Stimulated activated naive CD8-positive, alpha-beta T cell treated with anti-CD3 and anti-CD28 coated beads, Interleukin-15, Interleukin-2, amounts not matched to agents 100 ng/mL and 50 ng/mL, for 24 hours (primary cell): ENCODE measurements around the gene DYRK1A.
"Not testable (repeated sequence)": the region's sequence is repeated elsewhere in the genome, so short reads cannot be mapped to it uniquely, and the experiment has no call there.

Experiments
- H3K27ac Mint-ChIP-seq: one replicate; pipeline ENCODE4 v1.8.0; 2021; ENCODE audit warnings: mild to moderate bottlenecking, mixed read lengths
- H3K27me3 Mint-ChIP-seq: one replicate; pipeline ENCODE4 v1.8.0; 2021; ENCODE audit warnings: mixed read lengths
- H3K36me3 Mint-ChIP-seq: one replicate; pipeline ENCODE4 v1.8.0; 2021; ENCODE audit warnings: low read depth, mixed read lengths
- H3K4me1 Mint-ChIP-seq: one replicate; pipeline ENCODE4 v1.8.0; 2021; ENCODE audit warnings: low read depth, mixed read lengths
- H3K4me3 Mint-ChIP-seq: one replicate; pipeline ENCODE4 v1.8.0; 2021; ENCODE audit warnings: mild to moderate bottlenecking, mixed read lengths
- H3K9me3 Mint-ChIP-seq: one replicate; pipeline ENCODE4 v1.8.0; 2021; ENCODE audit warnings: mixed read lengths

Gene DYRK1A

DNA sequence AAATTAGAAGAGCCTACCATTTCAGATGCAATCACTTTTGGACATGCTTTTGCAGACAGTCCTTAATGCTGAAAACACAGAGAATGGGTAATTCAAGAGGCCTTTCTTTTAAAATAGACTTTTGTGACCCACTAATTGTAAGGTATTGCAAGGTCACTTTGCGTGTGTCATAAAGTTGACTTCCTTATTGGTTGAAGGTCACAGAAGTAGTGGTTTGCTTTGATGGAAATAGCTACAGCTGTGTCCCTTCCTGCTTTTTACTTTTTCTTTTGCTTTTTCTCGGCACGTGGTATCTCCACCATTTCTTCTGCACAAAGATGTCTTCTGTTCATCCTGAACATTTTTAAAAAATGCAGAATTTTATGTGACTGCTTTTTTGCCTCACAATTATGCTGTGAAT, 146.8 kb downstream of the DYRK1A start:
- Mint-ChIP-seq H3K27me3 (no peaks in the 10 kb centered on the region), H3K27ac (no peak overlapping the region), H3K36me3 (peaks cover 79% of the 10 kb centered on the region), H3K9me3 (no peaks in the 10 kb centered on the region), H3K4me1 (no peaks in the 10 kb centered on the region), H3K4me3 (no peak overlapping the region)

DNA sequence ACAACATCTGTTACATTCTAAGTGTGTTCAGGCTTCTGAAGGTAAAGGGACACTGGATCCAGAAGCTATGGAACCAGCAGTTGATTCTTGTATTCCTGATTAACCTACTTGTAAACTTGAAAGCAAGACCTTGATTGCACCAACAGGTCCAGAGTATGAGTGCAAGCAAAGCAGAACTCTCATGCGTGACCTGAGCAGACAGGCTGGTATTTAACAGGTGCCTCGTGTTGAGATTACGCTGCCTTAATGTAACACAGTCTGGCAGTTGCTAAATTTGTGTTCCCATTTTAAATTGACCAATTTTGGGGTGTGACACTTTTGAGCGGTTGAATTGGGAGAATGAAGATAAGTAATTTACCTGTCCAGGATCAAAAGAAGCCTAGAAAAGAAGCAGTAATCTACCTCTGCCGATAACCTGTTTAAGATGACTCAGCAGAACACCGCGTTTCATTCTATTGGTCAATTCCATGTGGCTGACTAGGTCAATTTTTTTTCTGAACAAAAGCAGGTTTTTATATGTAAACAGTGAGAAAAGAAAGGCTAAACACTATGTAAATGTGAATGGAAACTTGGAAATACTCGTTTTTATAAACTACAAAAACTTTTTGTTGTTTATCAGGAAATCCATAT, 147.6 kb downstream of the DYRK1A start:
- H3K27ac Mint-ChIP-seq = no peak overlapping the region
- H3K27me3 Mint-ChIP-seq = no peaks in the 10 kb centered on the region
- no peaks in the 10 kb centered on the region for H3K4me1 Mint-ChIP-seq
- H3K36me3 Mint-ChIP-seq = peaks cover 79% of the 10 kb centered on the region
- H3K4me3 Mint-ChIP-seq = no peak overlapping the region
- H3K9me3 Mint-ChIP-seq = no peaks in the 10 kb centered on the region

DNA sequence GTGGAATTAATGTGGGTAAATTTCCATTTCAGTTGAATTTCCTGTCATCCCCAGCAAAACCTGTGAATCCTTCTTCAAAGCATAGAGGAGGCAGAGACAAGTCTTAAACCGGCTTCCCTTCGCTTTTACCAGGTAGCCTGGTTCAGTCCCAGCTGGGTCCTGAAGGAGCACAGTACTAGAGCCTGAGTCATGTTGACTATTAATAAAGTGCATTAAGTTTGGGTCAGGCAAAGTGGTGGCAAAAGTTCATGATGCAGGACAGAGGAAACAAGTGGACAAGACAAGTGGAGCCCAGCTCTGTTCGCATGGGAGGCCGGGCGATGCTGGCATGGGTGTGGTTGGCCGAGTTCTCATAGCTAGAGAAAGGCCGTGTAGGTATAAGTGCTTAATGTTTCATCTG, 150.4 kb downstream of the DYRK1A start:
- no peaks in the 10 kb centered on the region for H3K4me1 Mint-ChIP-seq
- H3K4me3 Mint-ChIP-seq = no peak overlapping the region
- H3K36me3 Mint-ChIP-seq = peaks cover 54% of the 10 kb centered on the region
- no peaks in the 10 kb centered on the region for H3K9me3 Mint-ChIP-seq
- no peak overlapping the region for H3K27ac Mint-ChIP-seq
- no peaks in the 10 kb centered on the region for H3K27me3 Mint-ChIP-seq

DNA sequence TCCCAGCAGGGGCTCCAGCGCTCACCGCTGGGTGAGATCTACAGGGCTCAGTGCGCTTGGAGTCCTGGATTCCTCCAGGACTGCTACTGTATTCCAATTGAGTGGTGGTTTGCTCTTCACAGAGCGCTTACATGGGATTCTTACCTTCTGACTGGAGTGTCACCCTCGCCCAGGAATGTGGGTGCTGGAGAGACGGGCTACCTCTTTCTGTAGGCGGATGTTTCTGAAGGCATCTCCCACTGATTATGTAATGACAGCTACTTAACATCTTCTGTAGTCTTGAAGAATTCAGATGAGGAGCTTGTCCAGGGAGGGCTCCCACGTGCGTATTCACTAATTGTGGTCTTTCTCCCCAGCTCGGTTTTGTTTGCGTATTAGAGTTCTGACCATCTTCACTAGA, 154.2 kb downstream of the DYRK1A start:
- Mint-ChIP-seq H3K36me3 (peaks cover 18% of the 10 kb centered on the region), H3K4me3 (no peak overlapping the region), H3K9me3 (no peaks in the 10 kb centered on the region), H3K27ac (no peak overlapping the region), H3K4me1 (no peaks in the 10 kb centered on the region), H3K27me3 (no peaks in the 10 kb centered on the region)

DNA sequence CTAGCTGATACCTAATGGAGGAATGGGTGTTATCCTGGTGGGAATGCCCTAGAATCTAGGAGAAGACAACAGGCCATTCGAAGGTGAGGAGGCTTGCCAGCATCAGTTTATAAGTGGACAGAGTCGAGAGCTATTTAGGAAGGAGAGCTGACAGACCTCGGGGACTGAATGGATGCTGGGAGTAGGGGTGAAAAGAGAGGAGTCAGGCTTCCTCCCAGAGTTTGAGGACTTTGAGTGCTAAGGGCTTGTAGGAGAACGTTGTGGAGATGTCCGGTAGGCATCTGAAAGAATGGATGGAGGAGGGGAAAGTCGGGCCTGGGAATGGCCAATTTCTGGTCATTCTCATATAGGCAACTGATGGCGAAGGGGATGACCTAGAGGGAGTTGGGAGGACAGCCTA, 155.1 kb downstream of the DYRK1A start:
- Mint-ChIP-seq H3K4me3 (no peak overlapping the region), H3K9me3 (no peaks in the 10 kb centered on the region), H3K27ac (no peak overlapping the region), H3K27me3 (no peaks in the 10 kb centered on the region), H3K4me1 (no peaks in the 10 kb centered on the region), H3K36me3 (peaks cover 9% of the 10 kb centered on the region)

DNA sequence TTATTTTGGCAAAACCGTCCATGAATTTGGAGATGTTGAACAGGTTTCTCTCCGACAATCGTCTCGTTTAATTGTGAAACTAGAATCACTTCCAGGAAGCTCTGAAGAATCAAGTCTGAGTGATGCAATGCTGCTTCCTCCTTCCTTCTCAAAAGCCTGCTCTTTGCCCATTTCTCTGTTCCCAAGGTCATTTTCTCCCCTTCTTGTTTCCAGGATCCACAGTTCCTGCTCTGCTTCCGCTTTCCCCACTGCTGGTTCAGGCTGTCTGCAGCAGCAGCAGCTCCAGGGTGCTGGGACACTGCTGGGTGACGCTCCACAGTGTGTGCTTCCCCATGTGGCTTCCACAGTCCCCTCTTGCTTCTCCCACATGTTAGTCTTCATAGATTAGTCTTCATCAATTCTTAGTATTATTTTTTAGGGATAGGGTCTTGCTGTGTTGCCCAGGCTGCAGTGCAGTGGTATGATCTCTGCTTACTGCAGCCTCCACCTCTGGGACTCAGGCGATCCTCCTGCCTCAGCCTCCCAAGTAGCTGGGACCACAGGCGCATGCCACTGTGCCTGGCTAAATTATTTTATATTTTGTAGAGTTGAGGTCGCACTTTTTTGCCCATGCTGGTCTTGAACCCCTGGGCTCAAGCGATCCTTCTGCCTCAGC, 156.2 kb downstream of the DYRK1A start:
- Mint-ChIP-seq H3K36me3 (no peaks in the 10 kb centered on the region), H3K27ac (peak overlapping the region; percentile 79), H3K4me1 (no peaks in the 10 kb centered on the region), H3K9me3 (no peaks in the 10 kb centered on the region), H3K4me3 (no peak overlapping the region), H3K27me3 (no peaks in the 10 kb centered on the region)

DNA sequence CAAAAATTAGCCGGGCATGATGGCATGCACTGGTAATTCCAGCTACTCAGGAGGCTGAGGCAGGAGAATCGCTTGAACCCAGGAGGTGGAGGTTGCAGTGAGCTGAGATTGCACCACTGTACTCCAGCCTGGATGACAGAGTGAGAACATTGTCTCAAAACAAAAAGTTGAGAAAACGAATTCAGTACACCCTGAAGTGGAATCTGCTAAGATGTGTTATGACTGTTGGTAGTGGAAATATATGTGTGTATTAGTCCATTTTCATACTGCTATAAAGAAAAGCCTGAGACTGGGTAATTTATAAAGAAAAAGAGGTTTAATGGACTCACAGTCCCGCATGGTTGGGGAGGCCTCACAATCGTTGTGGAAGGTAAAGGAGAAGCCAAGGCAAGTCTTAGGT, 158.4 kb downstream of the DYRK1A start:
- H3K4me1 Mint-ChIP-seq, H3K27ac Mint-ChIP-seq, H3K27me3 Mint-ChIP-seq, H3K36me3 Mint-ChIP-seq, H3K9me3 Mint-ChIP-seq, H3K4me3 Mint-ChIP-seq: not testable (repeated sequence)

DNA sequence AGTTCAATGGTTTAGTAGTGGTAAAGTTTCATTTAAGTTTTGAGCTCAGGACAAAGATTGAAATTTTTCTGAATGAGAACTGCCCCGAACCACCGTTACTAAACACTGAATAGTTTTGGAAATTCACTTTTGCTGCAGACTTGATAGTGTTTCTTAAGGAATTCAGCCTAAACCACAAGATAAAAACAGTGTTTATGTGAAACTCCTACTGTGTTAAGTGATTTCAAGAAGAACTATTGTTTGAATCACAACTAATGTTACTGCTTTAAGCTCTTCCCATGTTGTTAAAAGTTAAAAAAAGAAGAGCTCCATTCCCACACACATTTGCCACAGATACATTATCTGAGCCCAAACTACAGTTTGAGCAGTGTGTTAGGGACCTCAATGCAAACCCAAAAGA, 159.2 kb downstream of the DYRK1A start:
- Mint-ChIP-seq H3K27me3 (no peaks in the 10 kb centered on the region), H3K9me3 (no peaks in the 10 kb centered on the region), H3K36me3 (no peaks in the 10 kb centered on the region), H3K4me1 (no peaks in the 10 kb centered on the region), H3K4me3 (no peak overlapping the region), H3K27ac (no peak overlapping the region)

DNA sequence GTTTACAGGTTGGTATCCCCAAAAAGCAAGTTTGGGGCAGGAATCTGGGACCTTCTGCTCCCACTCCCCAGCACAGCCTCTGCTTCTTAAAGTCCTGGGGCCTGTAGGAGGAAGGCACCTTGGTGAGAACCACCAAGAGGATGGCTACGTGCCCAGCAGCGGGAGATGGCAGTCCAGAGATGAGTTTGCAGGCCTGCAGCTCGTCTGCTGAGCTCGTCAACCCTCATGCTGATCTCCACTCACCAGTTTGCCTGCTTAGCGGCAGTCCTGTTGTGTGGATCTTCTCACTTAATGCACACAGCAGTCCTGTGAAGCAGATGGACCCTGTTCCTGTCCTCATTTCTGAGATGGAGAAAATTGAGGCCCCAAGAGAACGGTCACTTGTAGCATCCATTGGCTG, 160.5 kb downstream of the DYRK1A start:
- no peaks in the 10 kb centered on the region for H3K4me1 Mint-ChIP-seq
- H3K36me3 Mint-ChIP-seq = no peaks in the 10 kb centered on the region
- H3K27ac Mint-ChIP-seq = no peak overlapping the region
- no peak overlapping the region for H3K4me3 Mint-ChIP-seq
- peaks cover 4% of the 10 kb centered on the region for H3K27me3 Mint-ChIP-seq
- H3K9me3 Mint-ChIP-seq = no peaks in the 10 kb centered on the region

DNA sequence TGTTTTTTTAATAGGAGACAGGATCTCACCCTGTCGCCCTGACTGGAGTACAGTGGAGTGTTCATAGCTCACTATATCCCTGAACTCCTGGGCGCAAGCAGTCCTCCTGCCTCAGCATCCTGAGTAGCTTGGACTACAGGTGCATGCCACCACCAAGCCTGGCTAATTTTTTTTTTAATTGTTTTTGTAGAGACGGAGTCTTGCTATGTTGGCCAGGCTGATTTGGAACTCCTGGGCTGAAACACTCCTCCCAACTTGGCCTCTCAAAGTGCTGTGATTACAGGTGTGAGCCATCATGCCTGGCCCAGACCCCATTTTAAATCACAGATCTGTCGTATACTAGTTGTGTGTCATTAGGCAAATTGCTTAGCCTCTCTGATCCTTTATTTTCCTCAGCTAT, 161.1 kb downstream of the DYRK1A start:
- Mint-ChIP-seq H3K27ac (no peak overlapping the region), H3K27me3 (peaks cover 10% of the 10 kb centered on the region), H3K4me3 (no peak overlapping the region), H3K9me3 (no peaks in the 10 kb centered on the region), H3K4me1 (no peaks in the 10 kb centered on the region), H3K36me3 (no peaks in the 10 kb centered on the region)

DNA sequence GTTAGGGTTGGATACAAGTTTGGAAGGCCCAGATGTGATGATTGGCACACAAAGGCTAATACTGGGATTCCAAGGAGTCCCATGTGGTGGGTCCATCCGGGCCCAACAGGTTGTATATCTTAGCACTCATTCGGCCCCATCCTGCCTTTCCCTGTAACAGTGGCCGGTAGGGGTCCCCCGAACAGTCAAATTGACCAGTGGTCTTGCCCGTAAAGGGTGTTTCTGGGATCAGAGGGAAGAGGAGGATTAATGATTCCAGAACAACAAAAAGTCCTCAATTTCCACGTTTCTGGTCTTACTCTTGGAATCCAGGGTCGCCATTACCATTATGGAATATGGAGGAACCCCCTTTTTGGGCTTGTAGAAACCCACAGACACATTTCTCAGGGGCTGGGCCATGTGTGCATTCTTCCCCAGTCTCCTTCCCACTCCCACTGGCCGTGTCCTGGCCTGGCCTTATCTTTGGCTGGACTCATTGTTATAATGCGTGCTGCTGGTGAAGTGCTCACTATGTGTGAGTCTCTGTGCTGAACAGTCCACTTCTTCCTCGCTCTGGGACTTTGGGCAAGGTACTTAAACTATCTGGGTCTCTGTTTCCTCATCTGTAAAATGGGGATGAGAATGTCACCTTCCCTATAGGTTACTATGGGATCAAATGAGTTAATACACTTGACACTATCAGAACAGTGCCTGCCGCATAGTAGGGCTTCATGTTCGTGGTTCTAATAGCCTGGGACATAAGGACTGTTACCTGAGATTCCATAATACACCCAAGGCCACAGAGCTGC, 161.8 kb downstream of the DYRK1A start:
- no peak overlapping the region for H3K27ac Mint-ChIP-seq
- H3K9me3 Mint-ChIP-seq = no peaks in the 10 kb centered on the region
- no peak overlapping the region for H3K4me3 Mint-ChIP-seq
- no peaks in the 10 kb centered on the region for H3K4me1 Mint-ChIP-seq
- peaks cover 12% of the 10 kb centered on the region for H3K27me3 Mint-ChIP-seq
- no peaks in the 10 kb centered on the region for H3K36me3 Mint-ChIP-seq

DNA sequence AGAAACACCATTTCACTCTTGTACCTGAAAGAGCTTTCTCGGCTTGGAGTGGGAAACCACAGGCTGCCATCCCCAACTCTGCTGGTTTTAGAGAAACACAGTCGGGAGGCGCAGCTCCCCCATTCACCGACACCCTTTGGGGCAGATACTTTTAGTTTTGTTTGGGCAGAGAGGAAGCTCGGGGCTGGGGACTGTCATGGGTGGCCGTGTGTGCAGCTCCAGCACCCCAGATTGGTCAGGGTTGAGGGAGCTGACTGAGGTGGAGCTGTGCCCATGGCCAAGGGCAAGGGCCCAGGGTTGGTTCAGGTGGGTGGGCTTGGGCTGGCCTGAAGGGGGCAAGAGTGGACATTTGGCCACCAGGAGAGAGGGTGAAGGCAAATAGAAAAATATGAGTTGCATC, 163.1 kb downstream of the DYRK1A start:
- H3K4me1 Mint-ChIP-seq = no peaks in the 10 kb centered on the region
- H3K27ac Mint-ChIP-seq = no peak overlapping the region
- H3K4me3 Mint-ChIP-seq = no peak overlapping the region
- H3K27me3 Mint-ChIP-seq = peaks cover 25% of the 10 kb centered on the region
- no peaks in the 10 kb centered on the region for H3K9me3 Mint-ChIP-seq
- no peaks in the 10 kb centered on the region for H3K36me3 Mint-ChIP-seq

DNA sequence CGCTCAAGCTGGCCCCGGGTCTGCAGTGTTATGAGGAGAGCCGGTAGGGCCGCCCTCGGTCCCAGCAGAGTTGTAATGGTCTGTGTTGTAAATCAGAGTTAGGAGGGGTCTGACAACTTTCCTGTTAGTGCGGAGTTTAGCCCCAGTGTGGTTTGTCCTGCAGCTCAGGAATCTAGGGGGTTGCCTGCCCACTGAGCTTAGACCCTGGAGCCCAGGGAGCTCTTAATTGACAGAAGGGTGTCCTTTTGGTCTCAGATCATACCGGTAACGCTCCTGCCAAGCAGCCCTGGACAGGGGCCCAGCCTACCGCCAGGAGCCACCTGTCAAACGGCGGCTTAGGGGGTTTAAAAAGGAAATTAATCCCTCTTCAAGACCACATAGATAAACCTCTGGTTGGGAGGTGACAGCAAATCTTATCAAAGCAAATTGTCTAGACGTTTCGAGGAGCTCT, 164.4 kb downstream of the DYRK1A start:
- Mint-ChIP-seq H3K9me3 (no peaks in the 10 kb centered on the region), H3K27me3 (peaks cover 34% of the 10 kb centered on the region), H3K4me3 (no peak overlapping the region), H3K36me3 (no peaks in the 10 kb centered on the region), H3K27ac (no peak overlapping the region), H3K4me1 (no peaks in the 10 kb centered on the region)

DNA sequence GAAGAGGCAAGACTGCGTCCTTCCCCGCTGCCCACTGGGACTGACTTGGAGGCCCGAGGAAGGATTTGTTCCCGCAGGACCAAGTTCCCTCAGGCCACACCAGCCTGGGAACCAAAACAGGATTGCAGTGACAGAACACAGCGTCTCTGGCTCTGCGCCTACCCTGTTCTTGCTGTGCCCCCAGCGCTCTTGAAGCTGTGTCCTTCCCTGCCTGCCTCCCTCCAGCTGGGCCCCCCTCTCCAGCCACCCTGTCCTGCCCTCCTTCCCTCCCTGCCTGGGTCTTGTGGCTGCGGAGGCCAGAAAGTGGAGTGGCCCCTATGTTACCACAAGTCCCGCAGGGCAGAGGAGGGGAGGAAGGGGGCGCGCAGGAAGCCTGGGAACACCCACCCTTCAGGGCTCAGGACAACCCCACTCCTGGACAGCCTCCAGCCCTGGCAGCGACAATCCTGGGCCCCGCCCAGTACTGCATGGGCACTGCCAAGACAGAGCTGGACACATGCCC, 164.9 kb downstream of the DYRK1A start:
- Mint-ChIP-seq H3K4me3 (no peak overlapping the region), H3K27me3 (peaks cover 36% of the 10 kb centered on the region), H3K9me3 (peaks cover 2% of the 10 kb centered on the region), H3K4me1 (no peaks in the 10 kb centered on the region), H3K36me3 (no peaks in the 10 kb centered on the region), H3K27ac (no peak overlapping the region)
